ENCODE results near the gene IMPG1.

DNA sequence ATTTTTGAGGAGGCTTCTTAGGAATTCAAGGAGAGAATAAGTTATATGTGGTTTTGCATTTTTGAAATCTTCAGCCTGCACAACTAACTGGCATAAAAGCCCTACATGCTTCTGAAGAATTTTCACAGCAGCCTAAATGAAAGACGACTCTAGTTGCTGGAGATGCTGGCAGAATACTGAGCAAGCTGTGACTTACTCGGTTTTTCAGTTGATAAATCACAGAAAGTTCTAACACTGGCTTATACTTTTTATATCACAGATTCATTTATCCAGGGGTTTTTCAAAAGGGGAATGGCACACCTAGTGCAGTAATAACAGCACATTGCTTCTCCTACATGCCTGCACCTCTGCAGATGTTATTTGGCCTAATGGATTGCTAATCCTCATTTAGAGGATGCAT is 134.6 kb downstream of the IMPG1 start:
- TF ChIP-seq POLR2A (IDR thresholded peaks at IDR 0.05): no peak
- TF ChIP-seq, protein P1, sequence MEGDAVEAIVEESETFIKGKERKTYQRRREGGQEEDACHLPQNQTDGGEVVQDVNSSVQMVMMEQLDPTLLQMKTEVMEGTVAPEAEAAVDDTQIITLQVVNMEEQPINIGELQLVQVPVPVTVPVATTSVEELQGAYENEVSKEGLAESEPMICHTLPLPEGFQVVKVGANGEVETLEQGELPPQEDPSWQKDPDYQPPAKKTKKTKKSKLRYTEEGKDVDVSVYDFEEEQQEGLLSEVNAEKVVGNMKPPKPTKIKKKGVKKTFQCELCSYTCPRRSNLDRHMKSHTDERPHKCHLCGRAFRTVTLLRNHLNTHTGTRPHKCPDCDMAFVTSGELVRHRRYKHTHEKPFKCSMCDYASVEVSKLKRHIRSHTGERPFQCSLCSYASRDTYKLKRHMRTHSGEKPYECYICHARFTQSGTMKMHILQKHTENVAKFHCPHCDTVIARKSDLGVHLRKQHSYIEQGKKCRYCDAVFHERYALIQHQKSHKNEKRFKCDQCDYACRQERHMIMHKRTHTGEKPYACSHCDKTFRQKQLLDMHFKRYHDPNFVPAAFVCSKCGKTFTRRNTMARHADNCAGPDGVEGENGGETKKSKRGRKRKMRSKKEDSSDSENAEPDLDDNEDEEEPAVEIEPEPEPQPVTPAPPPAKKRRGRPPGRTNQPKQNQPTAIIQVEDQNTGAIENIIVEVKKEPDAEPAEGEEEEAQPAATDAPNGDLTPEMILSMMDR (IDR thresholded peaks at IDR 0.05): no peak
